Activated CD8-positive, alpha-beta memory T cell treated with anti-CD3 and anti-CD28 coated beads, Interleukin-2, amount 50 U/mL, for 24 hours (primary cell): ENCODE results near the gene GLRX3.
"Not testable (repeated sequence)": the region's sequence is repeated elsewhere in the genome, so short reads cannot be mapped to it uniquely, and the experiment has no call there.

Experiments
- DNase-seq: peaks from one replicate; pipeline ENCODE4 v3.0.0-alpha.2; 2020; ENCODE audit errors: extremely low read depth

The GLRX3 gene

DNA sequence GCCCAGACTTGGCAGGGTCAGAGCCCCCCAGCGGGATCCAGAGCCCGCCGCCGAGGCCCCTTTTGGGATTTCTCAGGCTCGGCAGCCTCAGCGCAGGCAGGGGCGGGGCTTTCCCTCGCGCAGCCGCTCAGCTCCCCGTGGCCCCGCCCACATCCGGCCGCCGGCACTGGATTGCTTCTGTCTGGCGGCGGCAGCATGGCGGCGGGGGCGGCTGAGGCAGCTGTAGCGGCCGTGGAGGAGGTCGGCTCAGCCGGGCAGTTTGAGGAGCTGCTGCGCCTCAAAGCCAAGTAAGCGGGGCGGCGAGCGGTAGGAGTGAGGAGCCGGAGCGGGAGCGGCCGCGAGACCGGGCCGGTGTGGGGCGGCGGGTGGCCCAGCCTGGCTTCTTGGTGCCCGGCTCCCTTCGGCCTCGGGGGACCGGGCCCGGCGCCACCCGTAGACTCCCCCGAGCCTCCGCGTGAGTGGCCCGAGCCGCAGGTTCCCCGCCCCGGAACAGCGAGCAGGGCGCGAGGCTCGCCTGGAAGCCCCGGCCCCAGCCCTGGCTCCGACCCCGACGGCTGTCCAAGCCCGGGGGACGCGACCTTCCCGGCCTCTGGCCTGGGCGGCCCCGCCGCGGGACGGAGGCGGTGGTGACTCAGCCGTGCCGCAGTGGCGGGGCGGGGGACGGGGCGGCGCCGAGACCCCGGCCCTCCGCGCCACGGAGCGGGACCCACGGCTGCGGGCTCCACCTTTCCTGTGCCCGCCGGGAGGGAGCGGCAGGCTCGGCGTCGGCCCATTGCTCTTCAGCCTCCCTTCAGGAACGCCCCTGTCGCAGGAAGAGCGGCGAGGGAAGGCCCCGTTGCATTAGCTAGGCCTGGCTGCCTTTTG, at the start of gene GLRX3:
TSS of gene GLRX3 (plus strand) at position 166 of the 864 bp plus-strand sequence. CDS start at position 196, 30 bp downstream.
- DNase-seq = peak; percentile 67

DNA sequence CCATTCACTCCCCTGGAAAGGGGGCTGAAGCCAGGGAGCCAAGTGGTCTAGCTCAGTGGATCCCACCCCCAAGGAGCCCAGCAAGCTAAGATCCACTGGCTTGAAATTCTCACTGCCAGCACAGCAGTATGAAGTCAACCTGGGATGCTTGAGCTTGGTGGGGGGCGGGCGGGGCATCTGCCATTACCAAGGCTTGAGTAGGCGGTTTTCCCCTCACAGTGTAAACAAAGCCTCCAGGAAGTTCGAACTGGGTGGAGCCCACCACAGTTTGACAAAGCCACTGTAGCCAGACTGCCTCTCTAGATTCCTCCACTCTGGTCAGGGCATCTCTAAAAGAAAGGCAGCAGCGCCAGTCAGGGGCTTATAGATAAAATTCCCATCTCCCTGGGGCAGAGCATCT, 45.6 kb upstream of the GLRX3 start:
- not testable (repeated sequence) for DNase-seq

DNA sequence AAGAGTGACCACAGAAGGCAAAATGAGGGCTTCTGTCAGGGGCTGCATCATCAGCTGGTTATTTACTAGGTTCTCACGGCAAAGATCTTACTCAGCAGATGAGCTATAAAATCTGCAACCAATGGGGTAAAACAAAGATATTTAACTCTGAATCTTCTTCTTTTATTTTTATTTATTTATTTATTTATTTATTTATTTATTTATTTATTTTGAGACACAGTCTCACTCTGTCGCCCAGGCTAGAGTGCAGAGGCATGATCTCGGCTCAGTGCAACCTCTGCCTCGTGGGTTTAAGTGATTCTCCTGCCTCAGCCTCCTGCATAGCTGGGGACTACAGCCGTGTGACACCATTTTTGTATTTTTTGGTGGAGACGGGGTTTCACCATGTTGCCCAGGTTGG, 36.8 kb upstream of the GLRX3 start:
- no peak for DNase-seq

DNA sequence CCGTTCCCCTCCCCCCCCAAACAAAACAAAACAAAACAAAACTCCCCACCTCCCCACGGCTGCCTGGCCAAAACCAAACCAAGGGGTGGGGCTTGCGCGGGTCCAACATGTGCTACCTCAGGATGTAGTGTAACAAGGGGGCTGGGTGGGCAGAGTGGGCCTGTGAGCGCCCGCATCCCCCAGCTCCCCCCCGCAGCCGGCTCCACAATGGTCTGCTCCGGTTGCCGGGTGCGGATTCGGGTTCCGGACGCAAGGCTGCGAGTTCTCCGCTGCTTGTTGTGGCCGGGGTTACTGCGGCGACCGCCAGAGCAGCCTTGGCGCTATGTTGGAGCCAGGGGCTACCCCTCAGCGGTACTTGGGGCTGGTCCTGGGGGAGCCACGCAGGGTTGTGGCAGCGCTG, 30.5 kb upstream of the GLRX3 start:
- no peak for DNase-seq

GRCh38 chr10:130108146-130108545, 28.0 kb upstream of the GLRX3 start:
- not testable (repeated sequence) for DNase-seq

GRCh38 chr10:130108934-130109604, 27.1 kb upstream of the GLRX3 start:
- no peak for DNase-seq

- peak; percentile 39 for DNase-seq
These were observed 26.4 kb upstream of the GLRX3 start for GRCh38 chr10:130109796-130110245.

DNA sequence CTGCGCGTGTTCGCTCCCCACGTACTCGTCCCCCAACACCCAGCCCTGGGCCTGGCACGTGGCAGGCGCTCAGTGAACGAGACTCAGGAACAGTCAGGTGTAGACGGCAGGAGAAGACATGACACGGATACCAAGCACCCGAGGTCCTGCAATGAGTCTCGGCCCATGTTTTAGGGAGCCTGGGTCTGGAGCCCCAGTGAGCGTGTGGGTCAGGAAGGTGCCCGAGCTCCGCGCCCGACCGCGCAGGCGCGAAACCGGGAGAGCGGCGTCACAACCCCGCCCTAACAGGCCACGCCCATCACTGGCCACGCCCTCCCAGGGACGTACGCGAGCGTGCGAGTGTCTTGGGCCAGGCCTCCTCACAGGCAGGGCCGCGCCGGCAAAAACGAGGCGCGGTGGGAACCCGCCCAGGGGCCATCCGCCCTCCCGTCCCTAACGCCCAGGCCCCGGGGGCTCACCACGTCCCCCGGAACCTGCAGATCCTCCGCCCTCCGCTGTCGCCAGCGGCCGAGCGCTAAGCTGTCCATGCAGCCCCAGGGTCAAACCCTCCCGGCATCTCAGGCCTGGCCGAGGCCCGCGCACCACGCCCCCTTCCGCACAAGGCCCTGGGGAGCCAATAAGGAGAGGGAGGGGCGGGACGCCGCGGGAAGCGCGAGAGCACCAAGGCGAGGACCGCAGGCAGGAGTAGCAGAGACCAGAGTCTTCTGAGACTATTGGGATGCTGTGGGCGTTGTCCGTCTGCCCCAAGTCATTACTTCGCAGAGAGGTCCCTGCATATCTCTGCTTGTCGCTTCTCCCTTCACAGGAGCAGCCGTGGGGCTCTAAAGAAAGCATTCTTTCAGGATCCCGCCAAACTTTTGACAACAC, 25.7 kb upstream of the GLRX3 start, which contains the start of gene C10orf143:
TSS of gene C10orf143 (minus strand) at position 585 of the 867 bp plus-strand sequence. CDS start at position 527, 58 bp downstream.
- DNase-seq = peak; percentile 93

- peak; percentile 91 for DNase-seq
These were observed 24.9 kb upstream of the GLRX3 start for GRCh38 chr10:130111113-130111851.

DNA sequence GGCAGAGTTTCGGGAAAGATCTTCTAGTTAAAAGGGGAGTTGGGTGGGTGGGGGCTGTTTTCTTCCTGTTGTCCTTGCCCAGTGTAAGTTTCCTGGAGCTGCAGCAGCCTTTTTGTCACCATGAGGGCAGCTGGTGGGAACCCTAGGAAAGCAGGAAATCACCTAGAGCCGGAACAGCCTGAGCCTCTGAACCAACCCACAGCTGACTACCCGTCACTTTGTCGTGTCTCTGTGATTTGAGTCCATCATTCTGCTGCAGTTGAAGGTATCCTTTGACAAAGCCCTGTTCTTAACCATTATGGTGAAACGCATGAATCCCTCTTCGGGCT, 24.4 kb upstream of the GLRX3 start:
- no peak for DNase-seq

- DNase-seq = no peak
These were observed 23.4 kb upstream of the GLRX3 start for GRCh38 chr10:130112821-130113220.

GRCh38 chr10:130116942-130117341, 19.2 kb upstream of the GLRX3 start:
- DNase-seq = not testable (repeated sequence)

DNA sequence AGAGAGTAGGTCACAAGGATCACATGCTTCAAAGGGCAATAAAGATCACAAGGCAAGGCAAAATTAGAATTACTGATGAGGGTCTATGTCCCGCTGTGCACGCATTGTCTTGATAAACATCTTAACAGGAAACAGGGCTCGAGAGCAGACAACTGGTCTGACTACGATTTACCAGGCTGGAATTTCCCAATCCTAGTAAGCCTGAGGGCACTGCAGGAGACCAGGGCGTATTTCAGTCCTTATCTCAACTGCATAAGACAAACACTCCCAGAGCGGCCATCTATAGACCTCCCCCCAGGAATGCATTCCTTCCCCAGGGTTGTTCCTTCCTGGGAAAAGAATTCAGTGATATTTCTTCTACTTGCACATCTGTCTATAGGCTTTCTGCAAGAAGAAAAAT, 18.7 kb upstream of the GLRX3 start:
- not testable (repeated sequence) for DNase-seq

- no peak for DNase-seq
These were observed 14.6 kb upstream of the GLRX3 start for GRCh38 chr10:130121486-130122079.

- no peak for DNase-seq
These were observed 8.7 kb upstream of the GLRX3 start for GRCh38 chr10:130127364-130128061.

DNA sequence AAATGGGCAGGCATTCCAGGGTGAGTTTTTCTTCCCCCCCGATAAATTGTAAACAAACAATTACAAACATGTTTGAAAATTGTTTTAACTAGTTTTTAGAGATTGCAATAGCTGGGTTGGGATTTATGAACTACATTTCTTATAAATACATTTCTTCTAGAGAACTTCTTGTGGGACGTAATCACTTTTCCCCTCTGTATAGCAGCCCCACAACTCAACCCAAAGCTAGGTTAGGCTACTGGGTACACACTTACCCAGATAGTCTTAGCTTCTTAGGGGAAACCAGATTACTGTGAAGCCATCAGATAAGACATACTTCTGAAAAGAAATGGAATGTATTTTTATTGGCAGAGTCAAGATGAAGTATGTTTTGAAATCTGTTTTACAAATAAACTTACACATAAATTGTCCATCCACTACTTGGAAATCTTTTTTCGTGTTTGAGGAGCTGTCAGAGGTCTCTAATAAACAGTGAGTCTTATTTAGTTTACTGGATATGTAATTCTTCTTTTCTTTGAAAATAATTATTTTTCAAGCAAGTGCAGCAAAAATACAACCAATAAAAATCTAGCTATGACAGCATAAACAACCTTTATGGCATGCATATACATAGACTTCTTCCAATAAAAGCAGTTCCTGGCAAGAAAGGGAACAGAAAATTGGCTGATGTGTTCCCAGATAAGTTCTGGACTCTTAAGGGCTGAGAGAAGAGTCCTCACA, 8.0 kb upstream of the GLRX3 start:
- no peak for DNase-seq

DNA sequence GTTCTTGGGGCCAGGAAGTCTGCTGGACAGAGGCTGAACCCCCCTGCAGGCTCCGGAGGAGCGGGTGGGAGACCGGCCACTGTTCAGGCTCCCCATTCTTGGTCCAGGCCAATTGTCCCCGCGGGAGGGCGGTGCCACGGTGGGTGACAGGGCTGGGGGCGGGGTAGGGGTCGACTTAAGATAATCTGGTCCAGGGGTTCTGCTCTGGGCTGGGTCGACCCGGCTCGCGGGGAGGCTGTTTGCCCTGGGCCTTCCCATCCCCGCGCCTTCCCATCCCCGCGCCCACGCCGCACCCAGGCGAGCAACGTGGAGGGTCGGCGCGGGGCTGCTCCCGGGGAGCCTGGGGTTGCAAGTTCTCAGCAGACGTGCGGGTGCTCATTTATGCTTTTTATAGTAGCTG, 7.3 kb upstream of the GLRX3 start:
- no peak for DNase-seq

GRCh38 chr10:130135676-130136225, 440 bp upstream of the GLRX3 start:
- DNase-seq = no peak

DNA sequence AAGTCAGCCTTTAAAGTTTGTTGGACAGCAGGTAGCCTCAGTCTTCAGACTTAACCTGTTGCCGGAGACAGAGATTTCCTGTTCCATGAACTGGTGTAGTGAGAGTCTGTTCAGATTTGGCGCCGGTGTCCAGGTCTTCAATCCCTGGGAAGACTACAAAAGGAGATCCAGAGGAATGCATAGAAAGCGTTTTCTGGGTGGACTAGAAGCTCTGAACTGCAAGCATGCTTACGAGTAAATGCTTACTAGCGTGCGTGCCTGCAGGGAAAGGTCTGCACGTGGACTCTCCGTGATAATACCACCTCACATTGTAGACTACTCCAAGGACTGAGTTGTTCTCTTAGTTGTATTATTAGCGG, 878 bp downstream of the GLRX3 start:
- no peak for DNase-seq
